Brain microvascular endothelial cell (primary cell): Measurements from ENCODE around the gene TP53BP1.

ENCODE experiments used
- DNase-seq: peaks from one replicate; pipeline ENCODE4 v3.0.0-alpha.2; 2020
- H3K27ac ChIP-seq: fragments of 250-450 bp; sonication (Bioruptor Pico); 2 replicates; pipeline ENCODE4 v1.5.1; 2020; ENCODE audit warnings: mild to moderate bottlenecking, moderate library complexity
- H3K27me3 ChIP-seq: fragments of 250-450 bp; sonication (Bioruptor Pico); replicated peaks from 2 replicates; pipeline ENCODE4 v1.5.1; 2020; ENCODE audit warnings: mild to moderate bottlenecking
- H3K36me3 ChIP-seq: fragments of 250-450 bp; sonication (Bioruptor Pico); replicated peaks from 2 replicates; pipeline ENCODE4 v1.5.1; 2020; ENCODE audit warnings: mild to moderate bottlenecking
- H3K4me3 ChIP-seq: 2 replicates; pipeline ENCODE4 v1.5.1; 2011; ENCODE audit warnings: low read depth, mild to moderate bottlenecking, control low read depth, low read length, moderate library complexity
- CTCF ChIP-seq: IDR thresholded peaks from 2 replicates; pipeline ENCODE4 v1.5.1; 2011; ENCODE audit warnings: low read depth, mild to moderate bottlenecking, moderate library complexity, low read length, control low read depth, inconsistent platforms; ENCODE audit errors: missing control alignments
- in situ Hi-C: cut with HindIII; loops from 2 replicates; pipeline ENCODE4 v1.10.0; 2017; ENCODE audit warnings: low sequenced_read_pairs, low pct_ligation_motif_present

Gene TP53BP1

GRCh38 chr15:43517354-43518196 lies 24.6 kb upstream of the TP53BP1 start, which contains the start of gene MAP1A:
TSS of gene MAP1A (plus strand) at chr15:43517608. CDS start at chr15:43521474, 3,866 bp downstream.
- in situ Hi-C loops, result no loop called here
- H3K27me3 ChIP-seq, result no peaks in the 10 kb centered on the region
- H3K27ac ChIP-seq, result peak within 1 kb of the TSS; percentile 18

GRCh38 chr15:43516801-43517353 lies 23.9 kb upstream of the TP53BP1 start:
- Histone ChIP-seq H3K4me3 (peak overlapping the region; percentile 74), H3K36me3 (peaks cover 12% of the 10 kb centered on the region), H3K27me3 (no peaks in the 10 kb centered on the region), H3K27ac (no peak overlapping the region)
- peak; percentile 59 for DNase-seq
- TF ChIP-seq CTCF, result no peak
- in situ Hi-C loops, result no loop called here

More at GRCh38 chr15:43517354-43518196, 24.6 kb upstream of the TP53BP1 start, which contains the start of gene MAP1A:
- H3K36me3 ChIP-seq, result peaks cover 19% of the 10 kb centered on the region
- DNase-seq, result peak; percentile 60
- TF ChIP-seq CTCF, result peak; percentile 18
- peak within 1 kb of the TSS; percentile 74 for H3K4me3 ChIP-seq

GRCh38 chr15:43516185-43516584 lies 23.2 kb upstream of the TP53BP1 start:
- in situ Hi-C loops, result no loop called here
- Histone ChIP-seq H3K4me3 (no peak overlapping the region), H3K36me3 (peaks cover 6% of the 10 kb centered on the region), H3K27me3 (no peaks in the 10 kb centered on the region), H3K27ac (no peak overlapping the region)
- no peak for DNase-seq
- TF ChIP-seq CTCF, result no peak

GRCh38 chr15:43515741-43516140 lies 22.8 kb upstream of the TP53BP1 start:
- Histone ChIP-seq H3K27ac (no peak overlapping the region), H3K4me3 (no peak overlapping the region), H3K27me3 (no peaks in the 10 kb centered on the region), H3K36me3 (peaks cover 2% of the 10 kb centered on the region)
- no peak for TF ChIP-seq CTCF
- in situ Hi-C loops, result no loop called here
- DNase-seq, result no peak

- H3K4me3 ChIP-seq, result no peak overlapping the region
- in situ Hi-C loops, result no loop called here
- no peaks in the 10 kb centered on the region for H3K36me3 ChIP-seq
- no peak overlapping the region for H3K27ac ChIP-seq
- H3K27me3 ChIP-seq, result no peaks in the 10 kb centered on the region
- no peak for DNase-seq
- TF ChIP-seq CTCF, result peak; percentile 78
These were observed 21.5 kb upstream of the TP53BP1 start for GRCh38 chr15:43514241-43515057.
